ENCODE results near the gene ZSCAN31.

The ZSCAN31 gene

GRCh38 chr6:28349892-28350737 lies 14.2 kb upstream of the ZSCAN31 start, which contains the start of gene ZKSCAN3:
Gene ZKSCAN3, plus strand, starts transcription at chr6:28349947. Its CDS starts 9,640 bp downstream, at chr6:28359587.
- Histone ChIP-seq H3F3A (ENCODE audit: low read depth) (no peaks in the 10 kb centered on the region), H2AFZ (ENCODE audit: low read length) (peak within 1 kb of the TSS; percentile 99), H3K36me3 (ENCODE audit: insufficient read depth, low read length) (no peaks in the 10 kb centered on the region), H3K4me2 (ENCODE audit: low read depth, low read length, poor library complexity, severe bottlenecking) (peak within 1 kb of the TSS; percentile 73), H3K9me3 (ENCODE audit: insufficient read depth, low read depth, low read length) (no peaks in the 10 kb centered on the region), H3K27me3 (ENCODE audit: insufficient read depth, low read length, poor library complexity, severe bottlenecking) (no peaks in the 10 kb centered on the region), H3K9me2 (replicated peaks; ENCODE audit: low read depth, low read length) (no peaks in the 10 kb centered on the region), H3K79me2 (ENCODE audit: insufficient read depth, low read length) (peaks cover 44% of the 10 kb centered on the region), H4K20me1 (ENCODE audit: insufficient read depth, low read length, poor library complexity, severe bottlenecking) (peaks cover 9% of the 10 kb centered on the region), H3K9ac (ENCODE audit: low read depth, low read length, poor library complexity, severe bottlenecking) (peak within 1 kb of the TSS; percentile 82), H3K4me1 (ENCODE audit: insufficient read depth, low read length, poor library complexity, severe bottlenecking) (peaks cover 20% of the 10 kb centered on the region), H3K4me3 (ENCODE audit: low read length, poor library complexity, severe bottlenecking) (peak within 1 kb of the TSS; percentile 85)
- TF ChIP-seq CTCF (conservative IDR thresholded peaks at IDR 0.05; ENCODE audit: low read length) (no peak), EZH2phosphoT487 (IDR thresholded peaks at IDR 0.05; ENCODE audit: borderline replicate concordance) (no peak)

GRCh38 chr6:28349344-28349891 lies 13.5 kb upstream of the ZSCAN31 start:
- H3K9me2 ChIP-seq (replicated peaks; ENCODE audit: low read depth, low read length): no peaks in the 10 kb centered on the region

GRCh38 chr6:28347119-28347518 lies 11.2 kb upstream of the ZSCAN31 start:
- H3K9me3 ChIP-seq (ENCODE audit: insufficient read depth, low read depth, low read length): no peaks in the 10 kb centered on the region
- H3K4me2 ChIP-seq (ENCODE audit: low read depth, low read length, poor library complexity, severe bottlenecking): no peak overlapping the region
- H3K4me1 ChIP-seq (ENCODE audit: insufficient read depth, low read length, poor library complexity, severe bottlenecking): peaks cover 19% of the 10 kb centered on the region
- no peak overlapping the region for H3K4me3 ChIP-seq (ENCODE audit: low read length, poor library complexity, severe bottlenecking)
- peaks cover 9% of the 10 kb centered on the region for H4K20me1 ChIP-seq (ENCODE audit: insufficient read depth, low read length, poor library complexity, severe bottlenecking)
- no peaks in the 10 kb centered on the region for H3F3A ChIP-seq (ENCODE audit: low read depth)
- no peaks in the 10 kb centered on the region for H3K9me2 ChIP-seq (replicated peaks; ENCODE audit: low read depth, low read length)
- no peaks in the 10 kb centered on the region for H3K27me3 ChIP-seq (ENCODE audit: insufficient read depth, low read length, poor library complexity, severe bottlenecking)
- no peaks in the 10 kb centered on the region for H3K36me3 ChIP-seq (ENCODE audit: insufficient read depth, low read length)
- no peak overlapping the region for H2AFZ ChIP-seq (ENCODE audit: low read length)
- peaks cover 24% of the 10 kb centered on the region for H3K79me2 ChIP-seq (ENCODE audit: insufficient read depth, low read length)
- TF ChIP-seq EZH2phosphoT487 (IDR thresholded peaks at IDR 0.05; ENCODE audit: borderline replicate concordance) (no peak), CTCF (conservative IDR thresholded peaks at IDR 0.05; ENCODE audit: low read length) (no peak)
- no peak overlapping the region for H3K9ac ChIP-seq (ENCODE audit: low read depth, low read length, poor library complexity, severe bottlenecking)

More at GRCh38 chr6:28349344-28349891, 13.5 kb upstream of the ZSCAN31 start:
- TF ChIP-seq EZH2phosphoT487 (IDR thresholded peaks at IDR 0.05; ENCODE audit: borderline replicate concordance) (no peak), CTCF (conservative IDR thresholded peaks at IDR 0.05; ENCODE audit: low read length) (no peak)
- Histone ChIP-seq H3F3A (ENCODE audit: low read depth) (no peaks in the 10 kb centered on the region), H3K36me3 (ENCODE audit: insufficient read depth, low read length) (no peaks in the 10 kb centered on the region), H3K9ac (ENCODE audit: low read depth, low read length, poor library complexity, severe bottlenecking) (peak overlapping the region; percentile 82), H4K20me1 (ENCODE audit: insufficient read depth, low read length, poor library complexity, severe bottlenecking) (peaks cover 9% of the 10 kb centered on the region), H3K27me3 (ENCODE audit: insufficient read depth, low read length, poor library complexity, severe bottlenecking) (no peaks in the 10 kb centered on the region), H3K4me1 (ENCODE audit: insufficient read depth, low read length, poor library complexity, severe bottlenecking) (peaks cover 19% of the 10 kb centered on the region), H3K4me2 (ENCODE audit: low read depth, low read length, poor library complexity, severe bottlenecking) (peak overlapping the region; percentile 73), H3K9me3 (ENCODE audit: insufficient read depth, low read depth, low read length) (no peaks in the 10 kb centered on the region), H3K4me3 (ENCODE audit: low read length, poor library complexity, severe bottlenecking) (peak overlapping the region; percentile 85), H3K79me2 (ENCODE audit: insufficient read depth, low read length) (peaks cover 44% of the 10 kb centered on the region), H2AFZ (ENCODE audit: low read length) (peak overlapping the region; percentile 99)
